GM23338 (cell line): ENCODE data around the gene ITGA3. TPM values are rescaled to one million over a fixed set of nuclear protein-coding genes. Genes with fewer than 3 reads are reported as not detected.

ENCODE experiments used
- ATAC-seq: fragments of 200-7000 bp; cut with Tn5 transposase; 3 replicates; pipeline ENCODE4 v1.9.1; 2020
- DNase-seq: peaks from one replicate; pipeline ENCODE4 v3.0.0-alpha.2; 2015; ENCODE audit warnings: low spot score
- H2AFZ ChIP-seq: fragments of 200-600 bp; sonication (generic); 2 replicates; pipeline ENCODE4 v1.8.0; 2016; ENCODE audit warnings: antibody characterized with exemption, mild to moderate bottlenecking, moderate library complexity
- H3F3A ChIP-seq: fragments of 200-600 bp; sonication (generic); replicated peaks from 2 replicates; pipeline ENCODE4 v1.8.0; 2017; ENCODE audit warnings: antibody characterized with exemption, mixed run types, low read depth
- H3K27ac ChIP-seq: fragments of 200-600 bp; sonication (generic); 2 replicates; pipeline ENCODE4 v1.6.1; 2016; ENCODE audit warnings: low read depth
- H3K27me3 ChIP-seq: fragments of 200-600 bp; sonication (generic); 2 replicates; pipeline ENCODE4 v1.8.0; 2016; ENCODE audit warnings: mild to moderate bottlenecking, mixed run types, moderate library complexity; ENCODE audit not compliant: insufficient read depth
- H3K36me3 ChIP-seq: fragments of 200-600 bp; sonication (generic); 2 replicates; pipeline ENCODE4 v1.8.0; 2016; ENCODE audit warnings: mild to moderate bottlenecking; ENCODE audit not compliant: insufficient read depth
- H3K4me1 ChIP-seq: fragments of 200-600 bp; sonication (generic); 2 replicates; pipeline ENCODE4 v1.8.0; 2016; ENCODE audit warnings: mild to moderate bottlenecking, moderate library complexity; ENCODE audit not compliant: insufficient read depth
- H3K4me2 ChIP-seq: fragments of 200-600 bp; sonication (generic); 2 replicates; pipeline ENCODE4 v1.7.1; 2017; ENCODE audit warnings: mixed run types
- H3K4me3 ChIP-seq: fragments of 200-600 bp; sonication (generic); 2 replicates; pipeline ENCODE4 v1.6.1; 2016; ENCODE audit warnings: mixed run types
- H3K79me2 ChIP-seq: fragments of 200-600 bp; sonication (generic); replicated peaks from 2 replicates; pipeline ENCODE4 v1.8.0; 2017; ENCODE audit warnings: mild to moderate bottlenecking; ENCODE audit not compliant: insufficient read depth
- H3K9me2 ChIP-seq: fragments of 200-600 bp; sonication (generic); 2 replicates; pipeline ENCODE4 v1.8.0; 2017; ENCODE audit not compliant: insufficient read depth
- H4K20me1 ChIP-seq: fragments of 200-600 bp; sonication (generic); replicated peaks from 2 replicates; pipeline ENCODE4 v1.8.0; 2017; ENCODE audit warnings: mild to moderate bottlenecking; ENCODE audit not compliant: insufficient read depth
- H3K27ac Mint-ChIP-seq: 2 replicates; pipeline ENCODE4 v1.8.0; 2020; ENCODE audit warnings: inconsistent platforms, mild to moderate bottlenecking, moderate library complexity, mixed read lengths
- H3K27me3 Mint-ChIP-seq: 3 replicates; pipeline ENCODE4 v1.8.0; 2022; ENCODE audit warnings: low read depth, mild to moderate bottlenecking, moderate library complexity, mixed read lengths, inconsistent platforms; ENCODE audit not compliant: insufficient read depth, poor library complexity
- H3K36me3 Mint-ChIP-seq: 3 replicates; pipeline ENCODE4 v1.8.0; 2021; ENCODE audit warnings: low read depth, mild to moderate bottlenecking, inconsistent platforms, moderate library complexity, mixed read lengths
- H3K4me1 Mint-ChIP-seq: 3 replicates; pipeline ENCODE4 v1.8.0; 2020; ENCODE audit warnings: mild to moderate bottlenecking, inconsistent platforms, mixed read lengths
- H3K4me3 Mint-ChIP-seq: 3 replicates; pipeline ENCODE4 v1.8.0; 2021; ENCODE audit warnings: moderate library complexity, mild to moderate bottlenecking, inconsistent platforms, mixed read lengths
- H3K9me3 Mint-ChIP-seq: 3 replicates; pipeline ENCODE4 v1.8.0; 2020; ENCODE audit warnings: moderate library complexity, mild to moderate bottlenecking, inconsistent platforms, mixed read lengths
- EZH2phosphoT487 ChIP-seq: fragments of 200-600 bp; sonication (generic); IDR thresholded peaks from one replicate; pipeline ENCODE4 v1.8.1; 2018; ENCODE audit warnings: antibody characterized with exemption; ENCODE audit not compliant: unreplicated experiment
- NANOG ChIP-seq: IDR thresholded peaks from 2 replicates; pipeline ENCODE4 v1.6.1; 2016; ENCODE audit warnings: antibody characterized with exemption, borderline replicate concordance
- STAT1 ChIP-seq: IDR thresholded peaks from one replicate; pipeline ENCODE4 v1.6.1; 2016; ENCODE audit warnings: antibody characterized with exemption; ENCODE audit not compliant: unreplicated experiment
- ZNF114 ChIP-seq: fragments of 250-450 bp; sonication (Bioruptor Pico); IDR thresholded peaks from 2 replicates; pipeline ENCODE4 v1.5.0; 2020; ENCODE audit warnings: mild to moderate bottlenecking, moderate library complexity
- polyA plus RNA-seq: library from polyadenylated mRNA; unstranded; fragments of >200 nt; fragmentation: Nextera tagmentation; extraction: Ambion mirVana; gene quantifications from 2 replicates; pipeline ENCODE4 v1.2.1, GENCODE V29; 2016
- total RNA-seq: library from RNA; depleted of rRNA; stranded (reverse); fragments of >200 nt; shearing (Covaris generic); gene quantifications from 2 replicates; pipeline ENCODE4 v1.2.3, GENCODE V29; 2014; rRNA removed
- TF ChIP-seq, protein P1 (sequence below): IDR thresholded peaks from 2 replicates; pipeline ENCODE4 v1.6.1; 2016; ENCODE audit warnings: antibody characterized with exemption
- TF ChIP-seq, protein P2 (sequence below): fragments of 250-450 bp; sonication (Bioruptor Pico); IDR thresholded peaks from 2 replicates; pipeline ENCODE4 v1.5.0; 2020; ENCODE audit warnings: mild to moderate bottlenecking, moderate library complexity

Gene ITGA3
- total and polyA plus RNA-seq, 2 experiments from 2014 or later = 9.6 to 28.3 TPM

DNA sequence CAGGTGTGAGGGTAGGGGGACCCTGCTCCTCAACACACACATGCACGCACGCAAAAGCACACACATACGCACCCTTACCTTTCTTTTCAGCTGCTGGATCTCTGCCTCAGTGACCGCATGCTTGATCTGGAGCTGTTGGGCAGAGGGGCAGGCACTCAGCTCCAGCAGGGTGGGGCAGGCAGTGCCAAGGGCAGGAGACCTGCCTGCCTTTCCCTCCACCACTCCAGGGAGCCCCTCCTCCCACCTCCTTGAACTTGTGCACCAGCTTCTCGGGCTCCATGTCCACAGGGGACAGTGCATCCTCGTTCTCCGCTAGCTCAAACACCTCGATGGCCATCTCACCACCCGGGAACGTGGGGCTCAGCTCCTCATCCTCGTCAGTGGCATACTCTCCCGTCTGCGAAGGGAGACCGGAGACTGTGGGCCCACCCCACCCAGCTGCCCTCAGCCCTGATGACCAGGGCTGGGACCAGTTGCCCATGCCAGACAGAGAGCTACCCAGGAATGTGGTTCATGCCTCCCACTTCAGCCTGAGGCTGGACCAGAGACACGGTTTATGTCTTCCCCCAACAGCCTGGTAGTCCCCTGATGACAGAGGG is 83.4 kb downstream of the ITGA3 start:
- Histone ChIP-seq H3K79me2 (no peaks in the 10 kb centered on the region), H3K9me2 (no peaks in the 10 kb centered on the region), H2AFZ (no peak overlapping the region), H3K4me2 (no peak overlapping the region), H3K27me3 (no peaks in the 10 kb centered on the region), H3K36me3 (no peaks in the 10 kb centered on the region; the same call in 1 of the 2 replicates), H3K27ac (no peak overlapping the region), H4K20me1 (no peaks in the 10 kb centered on the region), H3F3A (no peaks in the 10 kb centered on the region), H3K4me1 (peaks cover 9% of the 10 kb centered on the region), H3K4me3 (no peak overlapping the region)
- Mint-ChIP-seq H3K4me1 (peaks cover 14% of the 10 kb centered on the region), H3K4me3 (no peak overlapping the region), H3K9me3 (no peaks in the 10 kb centered on the region), H3K27ac (no peak overlapping the region), H3K36me3 (peaks cover 48% of the 10 kb centered on the region), H3K27me3 (peaks cover 19% of the 10 kb centered on the region)
- DNase-seq (no peak), ATAC-seq (no peak)
- no peak for TF ChIP-seq ZNF114 (CRISPR knock-in tag)
- TF ChIP-seq, protein P1, sequence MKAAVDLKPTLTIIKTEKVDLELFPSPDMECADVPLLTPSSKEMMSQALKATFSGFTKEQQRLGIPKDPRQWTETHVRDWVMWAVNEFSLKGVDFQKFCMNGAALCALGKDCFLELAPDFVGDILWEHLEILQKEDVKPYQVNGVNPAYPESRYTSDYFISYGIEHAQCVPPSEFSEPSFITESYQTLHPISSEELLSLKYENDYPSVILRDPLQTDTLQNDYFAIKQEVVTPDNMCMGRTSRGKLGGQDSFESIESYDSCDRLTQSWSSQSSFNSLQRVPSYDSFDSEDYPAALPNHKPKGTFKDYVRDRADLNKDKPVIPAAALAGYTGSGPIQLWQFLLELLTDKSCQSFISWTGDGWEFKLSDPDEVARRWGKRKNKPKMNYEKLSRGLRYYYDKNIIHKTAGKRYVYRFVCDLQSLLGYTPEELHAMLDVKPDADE = no peak
- TF ChIP-seq NANOG = no peak
- TF ChIP-seq EZH2phosphoT487 = no peak
- no peak for TF ChIP-seq STAT1
- TF ChIP-seq, protein P2, sequence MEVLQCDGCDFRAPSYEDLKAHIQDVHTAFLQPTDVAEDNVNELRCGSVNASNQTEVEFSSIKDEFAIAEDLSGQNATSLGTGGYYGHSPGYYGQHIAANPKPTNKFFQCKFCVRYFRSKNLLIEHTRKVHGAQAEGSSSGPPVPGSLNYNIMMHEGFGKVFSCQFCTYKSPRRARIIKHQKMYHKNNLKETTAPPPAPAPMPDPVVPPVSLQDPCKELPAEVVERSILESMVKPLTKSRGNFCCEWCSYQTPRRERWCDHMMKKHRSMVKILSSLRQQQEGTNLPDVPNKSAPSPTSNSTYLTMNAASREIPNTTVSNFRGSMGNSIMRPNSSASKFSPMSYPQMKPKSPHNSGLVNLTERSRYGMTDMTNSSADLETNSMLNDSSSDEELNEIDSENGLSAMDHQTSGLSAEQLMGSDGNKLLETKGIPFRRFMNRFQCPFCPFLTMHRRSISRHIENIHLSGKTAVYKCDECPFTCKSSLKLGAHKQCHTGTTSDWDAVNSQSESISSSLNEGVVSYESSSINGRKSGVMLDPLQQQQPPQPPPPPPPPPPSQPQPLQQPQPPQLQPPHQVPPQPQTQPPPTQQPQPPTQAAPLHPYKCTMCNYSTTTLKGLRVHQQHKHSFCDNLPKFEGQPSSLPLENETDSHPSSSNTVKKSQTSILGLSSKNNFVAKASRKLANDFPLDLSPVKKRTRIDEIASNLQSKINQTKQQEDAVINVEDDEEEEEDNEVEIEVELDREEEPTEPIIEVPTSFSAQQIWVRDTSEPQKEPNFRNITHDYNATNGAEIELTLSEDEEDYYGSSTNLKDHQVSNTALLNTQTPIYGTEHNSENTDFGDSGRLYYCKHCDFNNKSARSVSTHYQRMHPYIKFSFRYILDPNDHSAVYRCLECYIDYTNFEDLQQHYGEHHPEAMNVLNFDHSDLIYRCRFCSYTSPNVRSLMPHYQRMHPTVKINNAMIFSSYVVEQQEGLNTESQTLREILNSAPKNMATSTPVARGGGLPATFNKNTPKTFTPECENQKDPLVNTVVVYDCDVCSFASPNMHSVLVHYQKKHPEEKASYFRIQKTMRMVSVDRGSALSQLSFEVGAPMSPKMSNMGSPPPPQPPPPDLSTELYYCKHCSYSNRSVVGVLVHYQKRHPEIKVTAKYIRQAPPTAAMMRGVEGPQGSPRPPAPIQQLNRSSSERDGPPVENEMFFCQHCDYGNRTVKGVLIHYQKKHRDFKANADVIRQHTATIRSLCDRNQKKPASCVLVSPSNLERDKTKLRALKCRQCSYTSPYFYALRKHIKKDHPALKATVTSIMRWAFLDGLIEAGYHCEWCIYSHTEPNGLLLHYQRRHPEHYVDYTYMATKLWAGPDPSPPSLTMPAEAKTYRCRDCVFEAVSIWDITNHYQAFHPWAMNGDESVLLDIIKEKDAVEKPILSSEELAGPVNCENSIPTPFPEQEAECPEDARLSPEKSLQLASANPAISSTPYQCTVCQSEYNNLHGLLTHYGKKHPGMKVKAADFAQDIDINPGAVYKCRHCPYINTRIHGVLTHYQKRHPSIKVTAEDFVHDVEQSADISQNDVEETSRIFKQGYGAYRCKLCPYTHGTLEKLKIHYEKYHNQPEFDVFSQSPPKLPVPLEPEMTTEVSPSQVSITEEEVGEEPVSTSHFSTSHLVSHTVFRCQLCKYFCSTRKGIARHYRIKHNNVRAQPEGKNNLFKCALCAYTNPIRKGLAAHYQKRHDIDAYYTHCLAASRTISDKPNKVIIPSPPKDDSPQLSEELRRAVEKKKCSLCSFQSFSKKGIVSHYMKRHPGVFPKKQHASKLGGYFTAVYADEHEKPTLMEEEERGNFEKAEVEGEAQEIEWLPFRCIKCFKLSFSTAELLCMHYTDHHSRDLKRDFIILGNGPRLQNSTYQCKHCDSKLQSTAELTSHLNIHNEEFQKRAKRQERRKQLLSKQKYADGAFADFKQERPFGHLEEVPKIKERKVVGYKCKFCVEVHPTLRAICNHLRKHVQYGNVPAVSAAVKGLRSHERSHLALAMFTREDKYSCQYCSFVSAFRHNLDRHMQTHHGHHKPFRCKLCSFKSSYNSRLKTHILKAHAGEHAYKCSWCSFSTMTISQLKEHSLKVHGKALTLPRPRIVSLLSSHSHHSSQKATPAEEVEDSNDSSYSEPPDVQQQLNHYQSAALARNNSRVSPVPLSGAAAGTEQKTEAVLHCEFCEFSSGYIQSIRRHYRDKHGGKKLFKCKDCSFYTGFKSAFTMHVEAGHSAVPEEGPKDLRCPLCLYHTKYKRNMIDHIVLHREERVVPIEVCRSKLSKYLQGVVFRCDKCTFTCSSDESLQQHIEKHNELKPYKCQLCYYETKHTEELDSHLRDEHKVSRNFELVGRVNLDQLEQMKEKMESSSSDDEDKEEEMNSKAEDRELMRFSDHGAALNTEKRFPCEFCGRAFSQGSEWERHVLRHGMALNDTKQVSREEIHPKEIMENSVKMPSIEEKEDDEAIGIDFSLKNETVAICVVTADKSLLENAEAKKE (CRISPR knock-in tag) = no peak

Other genes with a start within 250 kb of the ITGA3 start
- not detected in 2 replicates for gene TAC4, start 208.0 kb upstream of the ITGA3 start, total RNA-seq
- not detected in 2 replicates for gene TAC4, start 208.0 kb upstream of the ITGA3 start, polyA plus RNA-seq
- 0.10 and 0.58 TPM in 2 replicates for gene DLX4, start 86.9 kb upstream of the ITGA3 start, total RNA-seq
- 0.79 and 0.80 TPM in 2 replicates for gene DLX4, start 86.9 kb upstream of the ITGA3 start, polyA plus RNA-seq
- 0.14 TPM in 1 of 2 replicates, not detected in the other for gene DLX3, start 60.9 kb upstream of the ITGA3 start, total RNA-seq
- 0.19 and 0.27 TPM in 2 replicates for gene DLX3, start 60.9 kb upstream of the ITGA3 start, polyA plus RNA-seq
- 11.4 and 15.9 TPM in 2 replicates for gene PDK2, start 39.2 kb downstream of the ITGA3 start, total RNA-seq
- gene PDK2, start 39.2 kb downstream of the ITGA3 start, polyA plus RNA-seq = 12.0 and 13.2 TPM in 2 replicates
- gene SAMD14, start 74.0 kb downstream of the ITGA3 start, total RNA-seq = 1.3 and 4.7 TPM in 2 replicates
- gene SAMD14, start 74.0 kb downstream of the ITGA3 start, polyA plus RNA-seq = 0.70 and 0.97 TPM in 2 replicates
- gene PPP1R9B, start 94.6 kb downstream of the ITGA3 start, total RNA-seq = 10.1 and 10.5 TPM in 2 replicates
- 1.9 and 2.1 TPM in 2 replicates for gene PPP1R9B, start 94.6 kb downstream of the ITGA3 start, polyA plus RNA-seq
- not detected in 2 replicates for gene SGCA, start 109.9 kb downstream of the ITGA3 start, total RNA-seq
- gene SGCA, start 109.9 kb downstream of the ITGA3 start, polyA plus RNA-seq = 0.19 TPM in 1 of 2 replicates, not detected in the other
- gene COL1A1, start 145.5 kb downstream of the ITGA3 start, total RNA-seq = 27.9 and 34.3 TPM in 2 replicates
- gene COL1A1, start 145.5 kb downstream of the ITGA3 start, polyA plus RNA-seq = 21.2 and 22.4 TPM in 2 replicates
- 7.3 and 9.7 TPM in 2 replicates for gene TMEM92, start 218.4 kb downstream of the ITGA3 start, total RNA-seq
- gene TMEM92, start 218.4 kb downstream of the ITGA3 start, polyA plus RNA-seq = 13.4 and 18.4 TPM in 2 replicates